GM12878 (cell line): Measurements from ENCODE around the gene MAML3. TPM values are rescaled to one million over a fixed set of nuclear protein-coding genes. Genes with fewer than 3 reads are reported as not detected.

Source experiments
- ATAC-seq: fragments of 200-7000 bp; cut with Tn5 transposase; 3 replicates; pipeline ENCODE4 v1.9.1; 2020; ENCODE audit warnings: mild to moderate bottlenecking, moderate library complexity
- BruUV-seq: library from RNA; stranded (reverse); fragments of 400-500 nt; replicated peaks from 2 replicates; lab custom pipeline; 2021; lab: Mats Ljungman, UMichigan
- CTCF ChIA-PET: fragments of 300-600 bp; sonication (Branson Sonifier 250); formaldehyde crosslinking; extraction: SDS; loops from one replicate; lab custom pipeline; 2021; ENCODE audit warnings: inconsistent platforms; lab: Yijun Ruan, JAX
- POLR2A ChIA-PET: fragments of 350-600 bp; formaldehyde crosslinking; extraction: SDS; loops from one replicate; lab custom pipeline; 2021; ENCODE audit warnings: inconsistent platforms; lab: Charles Lee
- RAD21 ChIA-PET: fragments of 300-600 bp; sonication (Branson Sonifier 250); formaldehyde crosslinking; loops from one replicate; lab custom pipeline; 2023; ENCODE audit warnings: antibody characterized with exemption; ENCODE audit not compliant: unreplicated experiment; lab: Charles Lee
- SMC1A ChIA-PET: fragments of 300-600 bp; sonication (Branson Sonifier 250); formaldehyde crosslinking; loops from one replicate; lab custom pipeline; 2023; ENCODE audit not compliant: unreplicated experiment, uncharacterized antibody; lab: Charles Lee
- DNase-seq: peaks from one replicate; pipeline ENCODE4 v3.0.0-alpha.2; 2011; ENCODE audit warnings: low read depth, low spot score
- FAIRE-seq: peaks from 3 replicates; lab custom pipeline; 2011; peaks lifted over from hg19 to GRCh38; lab: Jason Lieb, UNC
- H2AFZ ChIP-seq: 2 replicates; pipeline ENCODE4 v1.6.0; 2011; ENCODE audit warnings: low read depth, low read length, control low read depth; ENCODE audit not compliant: control insufficient read depth
- H3K27ac ChIP-seq: 2 replicates; pipeline ENCODE4 v1.5.1; 2011; ENCODE audit warnings: control low read depth; ENCODE audit not compliant: control insufficient read depth, insufficient read depth
- H3K27me3 ChIP-seq, 2 experiments: replicated peaks in 1 of 2; 2 replicates each; pipeline versions ENCODE4 v1.6.0 to v1.6.1; 2011; ENCODE audit warnings: low read length in 1 of 2; ENCODE audit not compliant: control insufficient read depth in 2 of 2, insufficient read depth in 2 of 2
- H3K36me3 ChIP-seq, 2 experiments: 2 replicates each; pipeline ENCODE4 v1.5.1; 2011; ENCODE audit warnings: low read length in 1 of 2; ENCODE audit not compliant: control insufficient read depth in 2 of 2, insufficient read depth in 2 of 2
- H3K4me1 ChIP-seq: 2 replicates; pipeline ENCODE4 v1.6.1; 2011; ENCODE audit warnings: mild to moderate bottlenecking, low read length, moderate library complexity, mixed read lengths; ENCODE audit not compliant: control insufficient read depth, insufficient read depth
- H3K4me2 ChIP-seq: 2 replicates; pipeline ENCODE4 v1.6.0; 2011; ENCODE audit warnings: control low read depth; ENCODE audit not compliant: control insufficient read depth, insufficient read depth
- H3K4me3 ChIP-seq: fragments of 200-600 bp; sonication (generic); 2 replicates; pipeline ENCODE4 v1.5.1; 2016
- H3K79me2 ChIP-seq: 2 replicates; pipeline ENCODE4 v1.6.0; 2011; ENCODE audit warnings: low read length; ENCODE audit not compliant: control insufficient read depth, insufficient read depth
- H3K9ac ChIP-seq: 2 replicates; pipeline ENCODE4 v1.8.0; 2011; ENCODE audit warnings: low read length, control low read depth, mixed read lengths; ENCODE audit not compliant: control insufficient read depth, insufficient read depth
- H3K9me3 ChIP-seq: replicated peaks from 3 replicates; pipeline ENCODE4 v1.5.1; 2011; ENCODE audit warnings: mild to moderate bottlenecking, low read length; ENCODE audit not compliant: control insufficient read depth, insufficient read depth
- H4K20me1 ChIP-seq: 2 replicates; pipeline ENCODE4 v1.6.0; 2011; ENCODE audit not compliant: control insufficient read depth, insufficient read depth
- ATF2 ChIP-seq: IDR thresholded peaks from 2 replicates; pipeline ENCODE4 v1.6.1; 2012; ENCODE audit warnings: low read length, inconsistent platforms
- BCL11A ChIP-seq: IDR thresholded peaks from 2 replicates; pipeline ENCODE4 v1.6.1; 2011; ENCODE audit warnings: low read depth, low read length
- DPF2 ChIP-seq: fragments of 450-650 bp; IDR thresholded peaks from 2 replicates; pipeline ENCODE4 v1.6.1; 2017; ENCODE audit warnings: mild to moderate bottlenecking
- FOXM1 ChIP-seq: IDR thresholded peaks from 2 replicates; pipeline ENCODE4 v1.6.1; 2012; ENCODE audit warnings: low read depth, mild to moderate bottlenecking, inconsistent platforms, low read length, moderate library complexity
- HDAC2 ChIP-seq: fragments of 200-600 bp; sonication (generic); IDR thresholded peaks from 2 replicates; pipeline ENCODE4 v1.6.1; 2017
- MAX ChIP-seq: IDR thresholded peaks from 2 replicates; pipeline ENCODE4 v1.6.1; 2012; ENCODE audit warnings: low read depth, low read length, improper control_type of control experiment
- NFYB ChIP-seq: IDR thresholded peaks from 2 replicates; pipeline ENCODE4 v1.6.1; 2011; ENCODE audit warnings: low read depth, mild to moderate bottlenecking, low read length, improper control_type of control experiment, moderate library complexity; ENCODE audit not compliant: insufficient read depth
- NR2C1 ChIP-seq: fragments of 450-650 bp; IDR thresholded peaks from 2 replicates; pipeline ENCODE4 v1.6.1; 2017; ENCODE audit warnings: antibody characterized with exemption, mild to moderate bottlenecking, moderate library complexity
- NR2C2 ChIP-seq: IDR thresholded peaks from 2 replicates; pipeline ENCODE4 v1.6.1; 2011; ENCODE audit warnings: borderline replicate concordance, low read depth; ENCODE audit not compliant: control insufficient read depth, insufficient read length
- RCOR1 ChIP-seq: conservative IDR thresholded peaks from 2 replicates; pipeline ENCODE4 v1.6.1; 2012; ENCODE audit warnings: low read depth, low read length, improper control_type of control experiment
- ZBTB11 ChIP-seq: fragments of 450-650 bp; formaldehyde crosslinking; IDR thresholded peaks from 2 replicates; pipeline ENCODE4 v1.5.0; 2022; ENCODE audit warnings: mild to moderate bottlenecking, missing genetic modification characterization
- WGBS: methylation state at CpG from one replicate; pipeline ENCODE4 v1.1.6; 2016; ENCODE audit warnings: low lambda C conversion rate; ENCODE audit not compliant: insufficient replicate concordance, insufficient coverage; ENCODE audit errors: missing lambda C conversion rate; 5-methylcytosine and 5-hydroxymethylcytosine counted together
- in situ Hi-C: fragments of 300-500 bp; cut with MboI; formaldehyde crosslinking; loops from 9 replicates; pipeline ENCODE4 v1.14.3; 2018; ENCODE audit warnings: mixed read lengths
- intact Hi-C: fragments of 100-400 bp; cut with micrococcal nuclease; formaldehyde crosslinking; loops from one replicate; pipeline ENCODE4 v1.14.2; 2022; ENCODE audit not compliant: unreplicated experiment
- polyA plus RNA-seq, 11 experiments: library from polyadenylated mRNA; depleted of rRNA in 4 of 11; unstranded in 6 of 11; stranded (reverse) in 5 of 11; fragments of >200 nt; fragmentation: Nextera tagmentation in 4 of 11; fragmentation: Illumina TruSeq in 1 of 11; extraction: Ambion mirVana in 4 of 11; extraction: Trizol in 1 of 11; gene quantifications; 1 replicate in 1 of 11; 2 replicates in 10 of 11; pipeline versions ENCODE4 v1.2.1 to v1.2.3, GENCODE V29; 2011 to 2016; ENCODE audit warnings: inconsistent platforms in 2 of 11, missing spikeins in 2 of 11, low read depth in 1 of 11
- total RNA-seq, 4 experiments: library from RNA; depleted of rRNA in 3 of 4; stranded (reverse); fragments of >200 nt in 3 of 4; fragmentation: Illumina TruSeq in 1 of 4; extraction: Trizol in 1 of 4; gene quantifications; 2 replicates each; pipeline versions ENCODE4 v1.2.1 to v1.2.3, GENCODE V29; 2013 to 2021
- TF ChIP-seq, protein P1 (sequence below): fragments of 450-650 bp; IDR thresholded peaks from 2 replicates; pipeline ENCODE4 v1.6.1; 2016; ENCODE audit warnings: mild to moderate bottlenecking
- TF ChIP-seq, protein P2 (sequence below): fragments of 450-650 bp; IDR thresholded peaks from 2 replicates; pipeline ENCODE4 v1.6.1; 2017; ENCODE audit warnings: antibody characterized with exemption, mild to moderate bottlenecking, moderate library complexity

MAML3 gene
- total and polyA plus RNA-seq, 10 of the 15 experiments (the other 5 are each of a cell fraction or from before 2014, with no cell fraction given) = under 0.01 to 0.53 (median 0.06) TPM; not detected in 2

DNA sequence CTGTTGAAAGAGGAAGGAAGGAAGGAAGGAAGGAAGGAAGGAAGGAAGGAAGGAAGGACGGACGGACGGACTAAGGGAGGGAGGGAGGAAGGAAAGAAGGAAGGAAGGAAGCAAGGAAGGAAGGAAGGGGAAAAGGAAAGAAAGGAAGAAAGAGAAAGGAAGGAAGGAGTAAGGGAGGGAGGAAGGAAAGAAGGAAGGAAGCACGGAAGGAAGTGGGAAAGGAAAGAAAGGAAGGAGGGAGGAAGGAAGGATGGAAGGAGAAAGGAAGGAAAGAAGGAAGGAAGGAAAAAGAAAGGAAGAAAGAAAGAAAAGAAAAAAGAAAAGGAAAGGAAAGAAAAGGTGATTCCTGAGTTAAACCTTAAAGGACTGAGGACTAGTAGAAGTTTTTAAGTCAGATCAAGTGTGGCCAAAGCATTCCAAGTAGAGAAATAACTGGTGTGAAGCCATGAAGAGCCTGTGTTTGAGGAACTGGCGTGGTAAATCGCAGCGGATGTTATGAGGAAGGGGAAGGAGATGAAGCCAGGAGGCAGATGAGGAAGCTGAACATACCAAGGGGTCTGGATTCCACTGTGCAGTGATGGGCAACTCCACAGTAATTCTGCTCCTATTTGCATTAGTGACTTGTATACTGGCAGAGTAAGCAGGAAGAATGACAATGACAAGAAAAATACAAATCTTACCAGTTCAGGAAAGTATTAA, 324.9 kb downstream of the MAML3 start:
- ChIA-PET CTCF (no interaction called here), SMC1A (no interaction called here)
- 21% methylated on average over 7 of the region's 7 CpGs for WGBS
- in situ Hi-C loops = no loop called here
- no peaks in the 10 kb centered on the region for H3K79me2 ChIP-seq
- H3K27ac ChIP-seq = no peak overlapping the region
- no peak overlapping the region for H3K4me3 ChIP-seq
- H2AFZ ChIP-seq = no peak overlapping the region
- H3K4me2 ChIP-seq = no peak overlapping the region
- no peaks in the 10 kb centered on the region for H4K20me1 ChIP-seq
- H3K27me3 ChIP-seq = peaks cover 0 to 2% of the 10 kb centered on the region in 2 experiments; a peak in 2 of 4 replicates
- FAIRE-seq = no peak
- TF ChIP-seq, protein P1, sequence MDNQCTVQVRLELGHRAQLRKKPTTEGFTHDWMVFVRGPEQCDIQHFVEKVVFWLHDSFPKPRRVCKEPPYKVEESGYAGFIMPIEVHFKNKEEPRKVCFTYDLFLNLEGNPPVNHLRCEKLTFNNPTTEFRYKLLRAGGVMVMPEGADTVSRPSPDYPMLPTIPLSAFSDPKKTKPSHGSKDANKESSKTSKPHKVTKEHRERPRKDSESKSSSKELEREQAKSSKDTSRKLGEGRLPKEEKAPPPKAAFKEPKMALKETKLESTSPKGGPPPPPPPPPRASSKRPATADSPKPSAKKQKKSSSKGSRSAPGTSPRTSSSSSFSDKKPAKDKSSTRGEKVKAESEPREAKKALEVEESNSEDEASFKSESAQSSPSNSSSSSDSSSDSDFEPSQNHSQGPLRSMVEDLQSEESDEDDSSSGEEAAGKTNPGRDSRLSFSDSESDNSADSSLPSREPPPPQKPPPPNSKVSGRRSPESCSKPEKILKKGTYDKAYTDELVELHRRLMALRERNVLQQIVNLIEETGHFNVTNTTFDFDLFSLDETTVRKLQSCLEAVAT = no peak
- no peak for TF ChIP-seq MAX
- TF ChIP-seq FOXM1 = no peak
- TF ChIP-seq, protein P2, sequence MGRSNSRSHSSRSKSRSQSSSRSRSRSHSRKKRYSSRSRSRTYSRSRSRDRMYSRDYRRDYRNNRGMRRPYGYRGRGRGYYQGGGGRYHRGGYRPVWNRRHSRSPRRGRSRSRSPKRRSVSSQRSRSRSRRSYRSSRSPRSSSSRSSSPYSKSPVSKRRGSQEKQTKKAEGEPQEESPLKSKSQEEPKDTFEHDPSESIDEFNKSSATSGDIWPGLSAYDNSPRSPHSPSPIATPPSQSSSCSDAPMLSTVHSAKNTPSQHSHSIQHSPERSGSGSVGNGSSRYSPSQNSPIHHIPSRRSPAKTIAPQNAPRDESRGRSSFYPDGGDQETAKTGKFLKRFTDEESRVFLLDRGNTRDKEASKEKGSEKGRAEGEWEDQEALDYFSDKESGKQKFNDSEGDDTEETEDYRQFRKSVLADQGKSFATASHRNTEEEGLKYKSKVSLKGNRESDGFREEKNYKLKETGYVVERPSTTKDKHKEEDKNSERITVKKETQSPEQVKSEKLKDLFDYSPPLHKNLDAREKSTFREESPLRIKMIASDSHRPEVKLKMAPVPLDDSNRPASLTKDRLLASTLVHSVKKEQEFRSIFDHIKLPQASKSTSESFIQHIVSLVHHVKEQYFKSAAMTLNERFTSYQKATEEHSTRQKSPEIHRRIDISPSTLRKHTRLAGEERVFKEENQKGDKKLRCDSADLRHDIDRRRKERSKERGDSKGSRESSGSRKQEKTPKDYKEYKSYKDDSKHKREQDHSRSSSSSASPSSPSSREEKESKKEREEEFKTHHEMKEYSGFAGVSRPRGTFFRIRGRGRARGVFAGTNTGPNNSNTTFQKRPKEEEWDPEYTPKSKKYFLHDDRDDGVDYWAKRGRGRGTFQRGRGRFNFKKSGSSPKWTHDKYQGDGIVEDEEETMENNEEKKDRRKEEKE = no peak
- TF ChIP-seq NR2C2 = no peak
- no peak for TF ChIP-seq ZBTB11
- TF ChIP-seq RCOR1 = no peak
- TF ChIP-seq ATF2 = no peak
- no peak for TF ChIP-seq NR2C1
- TF ChIP-seq NFYB = no peak
- no peak for TF ChIP-seq DPF2
- no peak for TF ChIP-seq BCL11A
- no peak for TF ChIP-seq HDAC2
- TF ChIP-seq, all 136 proteins: peak for 0
- H3K36me3 ChIP-seq = no peaks in the 10 kb centered on the region
- H3K9ac ChIP-seq = no peak overlapping the region
- POLR2A ChIA-PET = no interaction called here
- BruUV-seq = no TSS peak
- intact Hi-C loops = no loop called here
- no peaks in the 10 kb centered on the region for H3K4me1 ChIP-seq
- no peak for DNase-seq
- RAD21 ChIA-PET = no interaction called here
- no peak for ATAC-seq
- H3K9me3 ChIP-seq = no peaks in the 10 kb centered on the region
